Central memory CD8-positive, alpha-beta T cell (primary cell): ENCODE results near the gene DNAJC27.

Source experiments
- ATAC-seq: fragments of 150-1000 bp; cut with Tn5 transposase; replicated peaks from 2 replicates; pipeline ENCODE4 v1.10.0; 2022; ENCODE audit warnings: mild to moderate bottlenecking, moderate FRiP score, moderate number of reproducible peaks; ENCODE audit not compliant: poor library complexity, severe bottlenecking; ENCODE audit errors: extremely low read depth
- DNase-seq, 2 donors: peaks; one replicate each; pipeline ENCODE4 v3.0.0; 2021; ENCODE audit warnings: low spot score in 2 of 2
- H3K27ac Mint-ChIP-seq: one replicate; pipeline ENCODE4 v1.8.0; 2022; ENCODE audit warnings: low read depth, mild to moderate bottlenecking, moderate library complexity, mixed read lengths
- H3K27me3 Mint-ChIP-seq: one replicate; pipeline ENCODE4 v1.8.0; 2022; ENCODE audit warnings: mixed read lengths
- H3K36me3 Mint-ChIP-seq: one replicate; pipeline ENCODE4 v1.8.0; 2022; ENCODE audit warnings: mild to moderate bottlenecking, moderate library complexity, mixed read lengths; ENCODE audit not compliant: insufficient read depth
- H3K4me1 Mint-ChIP-seq: one replicate; pipeline ENCODE4 v1.8.0; 2022; ENCODE audit warnings: mixed read lengths
- H3K4me3 Mint-ChIP-seq: one replicate; pipeline ENCODE4 v1.8.0; 2022; ENCODE audit warnings: mild to moderate bottlenecking, moderate library complexity, mixed read lengths
- H3K9me3 Mint-ChIP-seq: one replicate; pipeline ENCODE4 v1.8.0; 2022; ENCODE audit warnings: mixed read lengths

The DNAJC27 gene

DNA sequence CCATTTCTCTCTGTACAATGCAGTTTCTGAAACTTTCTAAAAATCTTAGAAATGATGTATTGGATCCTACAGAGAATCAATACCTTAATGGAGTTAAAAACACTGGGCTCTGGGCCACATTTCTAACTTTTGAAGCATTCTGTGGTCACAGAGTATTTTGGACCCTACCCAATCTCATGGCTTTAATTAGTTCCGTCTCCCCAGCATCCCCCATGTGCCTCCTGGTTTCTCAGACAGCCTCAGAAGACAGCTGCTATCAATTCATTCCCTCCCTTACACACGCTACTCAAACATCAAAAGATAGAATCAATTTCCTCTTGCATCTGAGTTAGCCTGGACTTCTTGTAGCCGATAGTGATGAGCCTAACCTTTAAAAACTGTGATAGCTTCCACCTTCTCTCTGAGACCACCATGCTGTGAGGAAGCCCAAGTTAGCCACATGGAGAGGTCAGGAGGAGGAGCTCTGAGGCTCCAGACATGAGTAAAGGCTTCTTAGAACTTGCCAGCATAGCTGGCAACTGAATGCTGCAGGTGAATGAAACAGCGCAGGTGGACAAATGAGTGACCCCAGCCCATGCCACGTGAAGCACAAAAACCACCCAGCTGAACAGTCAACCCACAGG is 62.1 kb downstream of the DNAJC27 start:
- H3K4me1 Mint-ChIP-seq: peaks cover 12% of the 10 kb centered on the region
- no peaks in the 10 kb centered on the region for H3K9me3 Mint-ChIP-seq
- H3K27ac Mint-ChIP-seq: no peak overlapping the region
- no peak for DNase-seq
- ATAC-seq: no peak
- H3K36me3 Mint-ChIP-seq: peaks cover 3% of the 10 kb centered on the region
- no peak overlapping the region for H3K4me3 Mint-ChIP-seq
- no peaks in the 10 kb centered on the region for H3K27me3 Mint-ChIP-seq

DNA sequence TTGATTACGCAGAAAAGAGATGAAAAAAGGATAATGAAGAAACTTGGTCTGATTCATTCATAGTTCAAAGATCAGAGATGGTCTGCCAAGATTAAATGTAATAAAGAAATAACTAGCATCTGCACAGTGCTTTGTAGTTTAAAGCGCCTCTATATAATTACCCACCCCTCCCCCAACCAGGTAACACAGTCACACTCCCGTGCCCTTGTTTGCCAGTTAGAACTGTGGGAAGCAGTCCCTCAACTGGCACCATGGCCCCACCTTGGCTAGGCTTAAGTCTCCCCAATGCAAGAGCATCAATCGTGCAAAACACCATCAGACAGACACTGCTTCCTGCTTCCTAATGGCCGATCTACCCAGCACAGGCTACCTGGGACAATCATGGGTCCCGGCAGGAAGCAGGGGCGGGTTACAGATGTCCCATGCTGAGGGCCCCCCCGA is 63.3 kb downstream of the DNAJC27 start:
- Mint-ChIP-seq H3K4me1 (peaks cover 16% of the 10 kb centered on the region), H3K36me3 (peaks cover 3% of the 10 kb centered on the region), H3K27me3 (no peaks in the 10 kb centered on the region), H3K27ac (peak overlapping the region; percentile 14), H3K9me3 (no peaks in the 10 kb centered on the region), H3K4me3 (no peak overlapping the region)
- DNase-seq (no peak), ATAC-seq (no peak)

DNA sequence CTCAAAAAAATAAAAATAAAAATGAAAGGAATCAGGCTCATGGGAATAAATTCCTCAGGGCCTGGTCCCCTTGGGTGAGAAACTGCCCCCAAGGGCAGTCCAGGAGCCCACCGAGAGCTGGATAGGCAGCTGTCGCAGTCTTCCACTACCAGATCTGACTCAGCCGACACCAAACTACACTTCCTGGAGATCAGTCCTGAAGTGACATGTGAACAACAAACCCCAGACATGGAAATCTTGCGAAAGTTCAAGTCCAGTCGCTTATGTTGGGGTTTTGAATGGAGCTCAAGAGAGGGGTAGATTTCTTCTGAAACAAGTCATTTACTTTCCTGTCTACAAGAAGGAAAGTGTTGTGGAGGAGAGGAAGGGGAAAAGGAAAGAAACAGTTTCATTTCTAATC is 64.6 kb downstream of the DNAJC27 start:
- Mint-ChIP-seq H3K27me3 (no peaks in the 10 kb centered on the region), H3K36me3 (peaks cover 5% of the 10 kb centered on the region), H3K27ac (no peak overlapping the region), H3K4me1 (peaks cover 13% of the 10 kb centered on the region), H3K9me3 (no peaks in the 10 kb centered on the region), H3K4me3 (no peak overlapping the region)
- ATAC-seq (no peak), DNase-seq (no peak)

DNA sequence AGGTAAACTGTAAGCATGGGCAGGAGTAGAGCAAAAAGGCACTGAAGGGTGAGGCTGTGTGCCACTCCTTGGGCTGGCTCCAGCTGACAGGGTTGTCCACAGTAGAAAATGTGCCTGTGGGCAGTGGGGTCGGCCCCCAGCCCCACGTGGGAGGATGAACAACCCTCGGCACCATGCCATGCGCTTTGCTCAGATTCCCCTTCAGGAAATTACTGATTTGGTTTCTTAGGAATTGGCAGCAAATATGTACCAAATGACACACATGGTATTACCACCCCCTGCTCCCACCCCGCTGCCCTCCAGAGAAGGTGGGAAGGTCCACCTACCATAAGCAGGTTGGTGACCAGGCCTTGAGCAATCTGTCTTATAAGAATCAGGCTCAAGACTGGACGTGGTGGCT is 65.3 kb downstream of the DNAJC27 start:
- Mint-ChIP-seq H3K36me3 (peaks cover 5% of the 10 kb centered on the region), H3K4me1 (peaks cover 10% of the 10 kb centered on the region), H3K27me3 (no peaks in the 10 kb centered on the region), H3K9me3 (no peaks in the 10 kb centered on the region), H3K4me3 (no peak overlapping the region), H3K27ac (no peak overlapping the region)
- no peak for DNase-seq
- ATAC-seq: no peak

DNA sequence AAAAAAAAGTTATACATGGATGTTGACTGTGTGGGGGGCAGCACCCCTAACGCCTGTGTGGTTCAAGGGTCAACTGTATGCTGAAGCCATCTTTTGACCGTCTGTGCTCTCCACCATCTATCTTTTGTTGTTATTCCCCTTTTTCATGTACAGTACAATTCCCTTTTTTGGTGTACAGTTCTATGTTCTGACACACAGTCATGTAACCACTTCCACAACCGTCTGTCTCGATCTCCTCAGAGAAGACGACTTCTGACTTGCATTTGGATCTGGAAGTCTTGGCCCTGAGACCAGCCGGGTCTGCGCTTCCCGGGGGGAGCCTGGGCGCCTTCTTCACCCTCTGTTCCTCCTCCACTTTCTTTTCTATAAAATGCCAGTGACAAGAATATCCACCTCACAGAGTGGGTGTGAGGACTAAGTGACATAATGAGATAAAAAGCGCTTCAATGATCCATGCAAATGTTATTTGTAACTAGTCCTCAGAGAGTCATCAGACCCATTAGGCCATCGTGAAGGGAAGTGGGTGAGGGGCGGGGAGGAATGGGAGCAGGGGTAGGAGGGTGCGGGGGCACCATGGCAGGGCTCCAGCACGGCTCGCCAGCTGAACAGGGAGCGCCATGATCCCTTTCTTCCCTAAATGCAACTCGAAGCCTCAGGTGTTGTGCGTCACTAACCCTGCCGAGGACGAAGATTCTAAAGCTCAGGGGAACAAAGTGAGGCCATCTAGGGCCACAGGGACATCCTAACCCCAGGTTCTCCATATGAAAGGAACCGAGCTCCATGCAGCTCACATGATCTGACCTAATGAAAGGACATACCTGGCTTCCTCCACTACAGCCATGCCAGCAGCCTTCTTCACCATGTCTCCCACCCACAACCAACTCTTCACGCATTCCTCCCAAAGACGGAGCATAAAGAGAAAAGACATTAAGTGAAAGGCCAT is 68.3 kb downstream of the DNAJC27 start:
- no peaks in the 10 kb centered on the region for H3K27me3 Mint-ChIP-seq
- peaks cover 10% of the 10 kb centered on the region for H3K4me1 Mint-ChIP-seq
- H3K36me3 Mint-ChIP-seq: peaks cover 2% of the 10 kb centered on the region
- no peak for DNase-seq
- no peak for ATAC-seq
- no peaks in the 10 kb centered on the region for H3K9me3 Mint-ChIP-seq
- no peak overlapping the region for H3K4me3 Mint-ChIP-seq
- no peak overlapping the region for H3K27ac Mint-ChIP-seq

DNA sequence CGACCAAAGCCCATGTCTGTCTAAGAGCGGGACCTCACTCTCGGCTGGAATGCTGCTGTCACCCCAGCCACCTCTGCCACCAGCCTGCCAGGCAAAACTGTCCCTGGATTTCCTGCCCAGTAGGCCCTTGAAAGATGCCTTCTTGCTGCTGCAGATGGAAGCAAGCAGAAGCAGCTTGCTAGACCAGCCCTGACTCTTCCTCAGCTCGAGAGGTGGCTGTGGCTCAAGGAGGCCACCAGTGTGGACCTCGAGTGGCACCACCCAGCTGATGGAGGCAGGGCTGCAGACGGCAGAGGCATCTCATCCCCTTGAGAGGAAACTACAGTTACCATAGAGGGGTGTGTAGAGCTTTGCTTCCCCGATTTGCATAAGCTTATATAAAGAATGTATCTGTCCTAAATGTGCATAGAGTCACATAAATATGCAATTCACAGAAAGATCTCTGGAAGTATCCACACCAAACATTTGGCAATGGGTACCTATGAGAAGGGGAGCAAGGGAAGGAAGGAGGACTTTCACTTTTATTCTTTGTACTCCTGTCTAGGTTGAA is 72.3 kb downstream of the DNAJC27 start:
- no peak overlapping the region for H3K4me3 Mint-ChIP-seq
- DNase-seq: no peak
- peaks cover 10% of the 10 kb centered on the region for H3K4me1 Mint-ChIP-seq
- peaks cover 26% of the 10 kb centered on the region for H3K9me3 Mint-ChIP-seq
- no peaks in the 10 kb centered on the region for H3K27me3 Mint-ChIP-seq
- no peak overlapping the region for H3K27ac Mint-ChIP-seq
- peaks cover 4% of the 10 kb centered on the region for H3K36me3 Mint-ChIP-seq
- no peak for ATAC-seq

DNA sequence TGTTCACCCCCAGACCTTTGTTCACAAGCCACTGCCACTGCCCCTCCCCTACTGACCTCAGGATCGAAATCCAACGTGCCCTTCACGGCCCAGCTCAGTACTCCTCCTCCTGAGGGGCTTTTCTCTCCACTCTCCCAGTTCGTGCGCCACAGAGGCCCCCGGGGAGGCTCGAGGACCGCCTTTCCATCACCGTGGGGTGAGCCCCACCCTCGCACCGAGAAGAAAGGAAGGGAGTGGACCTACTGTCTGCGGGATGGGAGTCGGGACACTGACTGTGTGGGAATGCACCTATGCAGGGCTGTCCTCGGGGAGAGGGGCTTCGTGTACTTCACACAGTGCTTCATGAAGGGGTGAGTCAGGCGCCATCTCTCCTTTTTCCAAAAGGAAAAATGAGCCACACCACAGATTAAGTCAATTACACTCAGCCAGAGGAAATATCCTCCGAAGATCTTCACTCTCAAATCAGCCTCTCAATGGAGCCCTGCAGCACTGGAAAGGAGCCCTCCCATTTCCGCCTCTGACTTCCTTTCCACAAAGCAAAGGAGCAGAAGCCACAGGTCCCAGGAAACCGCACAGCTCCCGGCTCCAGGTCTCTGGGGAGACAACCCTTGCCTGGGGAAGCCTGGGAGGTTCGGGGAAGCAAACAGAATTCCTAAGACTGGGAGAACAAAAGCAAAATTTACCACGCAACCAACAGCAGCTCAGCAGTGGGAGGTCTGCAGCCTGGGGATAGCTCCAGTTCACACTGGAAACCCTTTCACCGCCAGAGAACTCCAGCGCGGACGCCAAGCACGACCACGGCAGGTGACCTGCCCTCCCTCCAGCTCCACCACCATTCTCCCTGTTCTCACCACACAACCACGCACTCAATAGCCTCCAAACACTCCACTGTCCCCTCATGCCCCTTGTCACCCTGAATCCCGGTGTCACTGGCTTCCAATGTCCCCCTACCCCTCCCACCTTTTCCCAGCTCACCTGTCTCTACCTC is 73.3 kb downstream of the DNAJC27 start:
- no peak for DNase-seq
- Mint-ChIP-seq H3K4me1 (peaks cover 4% of the 10 kb centered on the region), H3K27me3 (no peaks in the 10 kb centered on the region), H3K9me3 (peaks cover 34% of the 10 kb centered on the region), H3K36me3 (peaks cover 4% of the 10 kb centered on the region), H3K27ac (no peak overlapping the region), H3K4me3 (no peak overlapping the region)
- no peak for ATAC-seq

DNA sequence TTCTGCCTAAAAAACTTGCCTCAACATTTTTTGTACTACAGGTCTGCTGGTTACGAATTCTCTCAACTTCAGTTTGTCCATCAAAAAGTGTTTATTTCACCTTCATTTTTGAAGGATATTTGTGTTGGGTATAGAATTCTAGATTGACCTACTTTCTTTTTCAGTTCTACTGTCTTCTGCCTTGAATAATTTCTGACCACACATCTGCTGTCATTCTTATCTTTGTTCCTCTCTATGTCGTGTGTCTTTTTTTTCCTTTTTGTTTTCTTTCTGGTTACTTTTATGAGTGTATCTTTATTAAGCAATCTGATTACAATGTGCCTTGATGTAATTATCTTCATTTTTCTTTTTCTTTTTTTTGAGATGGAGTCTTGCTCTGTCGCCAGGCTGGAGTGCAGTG is 77.0 kb downstream of the DNAJC27 start:
- peaks cover 34% of the 10 kb centered on the region for H3K9me3 Mint-ChIP-seq
- ATAC-seq: no peak
- peaks cover 1% of the 10 kb centered on the region for H3K36me3 Mint-ChIP-seq
- peak overlapping the region; percentile 11 for H3K27ac Mint-ChIP-seq
- H3K4me3 Mint-ChIP-seq: no peak overlapping the region
- H3K27me3 Mint-ChIP-seq: no peaks in the 10 kb centered on the region
- no peaks in the 10 kb centered on the region for H3K4me1 Mint-ChIP-seq
- DNase-seq: no peak

DNA sequence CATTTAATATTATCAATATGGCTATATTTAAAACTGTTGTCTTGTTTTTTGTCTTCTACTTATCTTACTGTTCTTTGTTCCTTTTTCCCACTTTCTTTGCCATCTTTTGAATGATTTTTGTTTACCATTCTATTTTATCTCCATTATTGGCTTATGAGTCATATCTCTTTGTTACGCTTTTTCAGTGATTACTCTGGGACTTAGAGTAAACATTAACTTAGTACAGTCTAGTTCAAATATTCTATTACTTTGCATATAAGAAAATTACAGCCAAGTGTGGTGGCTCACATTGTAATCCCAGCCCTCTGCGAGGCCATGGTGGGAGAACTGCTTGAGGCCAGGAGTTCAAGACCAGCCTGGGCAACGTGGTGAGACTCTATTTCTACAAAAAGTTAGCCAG is 77.8 kb downstream of the DNAJC27 start:
- no peaks in the 10 kb centered on the region for H3K4me1 Mint-ChIP-seq
- H3K27me3 Mint-ChIP-seq: no peaks in the 10 kb centered on the region
- no peak for ATAC-seq
- no peak for DNase-seq
- H3K36me3 Mint-ChIP-seq: peaks cover 1% of the 10 kb centered on the region
- no peak overlapping the region for H3K4me3 Mint-ChIP-seq
- H3K27ac Mint-ChIP-seq: peak overlapping the region; percentile 7
- peaks cover 34% of the 10 kb centered on the region for H3K9me3 Mint-ChIP-seq
